PFSK-1 (cell line): ENCODE measurements around the gene GADD45G.

Experiments used
- FOXP2 ChIP-seq: optimal IDR thresholded peaks from 2 replicates; pipeline ENCODE3; 2011; ENCODE audit warnings: borderline replicate concordance, control low read depth, inconsistent platforms; ENCODE audit not compliant: insufficient read depth; ENCODE audit errors: extremely low read length, extremely low read depth
- POLR2AphosphoS5 ChIP-seq: IDR thresholded peaks from 2 replicates; pipeline ENCODE4 v1.6.1; 2012; ENCODE audit warnings: low read depth, mild to moderate bottlenecking, control low read depth, low read length, moderate library complexity
- REST ChIP-seq, 2 experiments: IDR thresholded peaks; 2 replicates each; pipeline versions ENCODE4 v1.6.1 to v1.8.0; 2011 to 2012; ENCODE audit warnings: low read depth in 2 of 2, low read length in 2 of 2, control low read depth in 1 of 2, inconsistent platforms in 1 of 2, mild to moderate bottlenecking in 1 of 2, moderate library complexity in 1 of 2; ENCODE audit not compliant: insufficient read depth in 1 of 2
- SIN3A ChIP-seq: IDR thresholded peaks from 2 replicates; pipeline ENCODE4 v1.6.1; 2012; ENCODE audit warnings: mild to moderate bottlenecking, low read length, moderate library complexity, borderline replicate concordance; ENCODE audit not compliant: insufficient read depth
- TAF1 ChIP-seq: IDR thresholded peaks from 2 replicates; pipeline ENCODE4 v1.6.1; 2012; ENCODE audit warnings: low read length, control low read depth, borderline replicate concordance; ENCODE audit not compliant: insufficient read depth

GADD45G gene

DNA sequence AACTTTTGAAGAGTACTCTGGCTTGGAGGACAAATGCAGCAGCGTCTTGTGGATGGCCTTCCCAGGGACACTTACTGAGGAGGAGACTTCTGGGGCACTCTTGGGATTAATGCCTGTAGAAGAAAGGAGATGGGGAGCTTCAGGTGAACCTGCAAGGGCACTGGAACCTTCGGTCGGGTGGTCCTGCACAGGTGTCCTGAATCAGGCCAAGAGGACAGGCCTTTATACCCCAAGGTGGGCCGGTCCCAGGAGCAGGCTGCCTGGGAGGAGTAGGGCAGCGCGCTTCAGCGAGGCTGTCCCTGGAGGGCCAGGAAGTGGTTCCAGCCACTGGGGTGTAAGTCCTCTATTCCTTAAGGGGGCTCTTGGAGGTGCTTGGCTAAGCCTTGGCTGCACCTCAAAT lies 27.9 kb downstream of the GADD45G start:
- no peak for TF ChIP-seq SIN3A
- no peak for TF ChIP-seq FOXP2
- no peak for TF ChIP-seq POLR2AphosphoS5
- TF ChIP-seq REST (IDR thresholded peaks at IDR 0.05; ENCODE audit: insufficient read depth in 1 of 2, low read depth in 2 of 2, low read length in 2 of 2), result no peak
- no peak for TF ChIP-seq TAF1

GRCh38 chr9:89633404-89633803 lies 28.6 kb downstream of the GADD45G start:
- TF ChIP-seq POLR2AphosphoS5 (no peak), REST (IDR thresholded peaks at IDR 0.05; ENCODE audit: insufficient read depth in 1 of 2, low read depth in 2 of 2, low read length in 2 of 2) (no peak), TAF1 (no peak), FOXP2 (no peak)

GRCh38 chr9:89633920-89634319 lies 29.1 kb downstream of the GADD45G start:
- TF ChIP-seq REST (IDR thresholded peaks at IDR 0.05; ENCODE audit: insufficient read depth in 1 of 2, low read depth in 2 of 2, low read length in 2 of 2), result no peak
- TF ChIP-seq FOXP2, result no peak
- no peak for TF ChIP-seq POLR2AphosphoS5
- no peak for TF ChIP-seq SIN3A
- TF ChIP-seq TAF1, result no peak

- no peak for TF ChIP-seq POLR2AphosphoS5
- no peak for TF ChIP-seq REST (IDR thresholded peaks at IDR 0.05; ENCODE audit: insufficient read depth in 1 of 2, low read depth in 2 of 2, low read length in 2 of 2)
- no peak for TF ChIP-seq TAF1
Measured at GRCh38 chr9:89634995-89635742, 30.4 kb downstream of the GADD45G start.

- no peak for TF ChIP-seq POLR2AphosphoS5
- TF ChIP-seq REST (IDR thresholded peaks at IDR 0.05; ENCODE audit: insufficient read depth in 1 of 2, low read depth in 2 of 2, low read length in 2 of 2), result no peak
- no peak for TF ChIP-seq FOXP2
- no peak for TF ChIP-seq TAF1
- TF ChIP-seq SIN3A, result no peak
Measured at GRCh38 chr9:89635816-89636215, 31.0 kb downstream of the GADD45G start.
